Activated CD4-positive, alpha-beta T cell treated with anti-CD3 and anti-CD28 coated beads for 36 hours (primary cell): ENCODE results near the gene TIGD1. TPM values are rescaled to one million over a fixed set of nuclear protein-coding genes. Genes with fewer than 3 reads are reported as not detected.
A peak's percentile ranks its signal among the peaks of the same experiment; 100 is the strongest.

Experiments used
- ATAC-seq: fragments of 200-7000 bp; cut with Tn5 transposase; one replicate; pipeline ENCODE4 v1.10.0; 2021; ENCODE audit warnings: mild to moderate bottlenecking, moderate library complexity
- CTCF ChIA-PET: fragments of 350-600 bp; sonication (Branson Sonifier 250); formaldehyde crosslinking; loops from one replicate; lab custom pipeline; 2021; ENCODE audit warnings: antibody characterized with exemption; lab: Charles Lee
- POLR2A ChIA-PET: fragments of 350-600 bp; sonication (Branson Sonifier 250); formaldehyde crosslinking; loops from one replicate; lab custom pipeline; 2021; ENCODE audit warnings: antibody characterized with exemption, inconsistent platforms; lab: Charles Lee
- DNase-seq: peaks from one replicate; pipeline ENCODE4 v3.0.0-alpha.2; 2020
- H3K27ac Mint-ChIP-seq: one replicate; pipeline ENCODE4 v1.8.0; 2021; ENCODE audit warnings: mixed read lengths
- H3K27me3 Mint-ChIP-seq: one replicate; pipeline ENCODE4 v1.8.0; 2021; ENCODE audit warnings: mixed read lengths
- H3K36me3 Mint-ChIP-seq: one replicate; pipeline ENCODE4 v1.8.0; 2021; ENCODE audit warnings: low read depth, mixed read lengths
- H3K4me1 Mint-ChIP-seq: one replicate; pipeline ENCODE4 v1.8.0; 2021; ENCODE audit warnings: mixed read lengths
- H3K4me3 Mint-ChIP-seq: one replicate; pipeline ENCODE4 v1.8.0; 2021; ENCODE audit warnings: mild to moderate bottlenecking, moderate library complexity, mixed read lengths
- H3K9me3 Mint-ChIP-seq: one replicate; pipeline ENCODE4 v1.8.0; 2021; ENCODE audit warnings: low read depth, mixed read lengths
- intact Hi-C, 2 experiments: fragments of 100-400 bp; cut with DNase I in 1 of 2; cut with micrococcal nuclease in 1 of 2; formaldehyde crosslinking; loops; one replicate each; pipeline versions ENCODE4 v1.14.2 to v1.15.1; 2022 to 2024; cut with DNase I, micrococcal nuclease
- total RNA-seq, 2 experiments: library from RNA; stranded (reverse); gene quantifications; one replicate each; pipeline ENCODE4 v1.2.3, GENCODE V29; 2021

The TIGD1 gene
- total RNA-seq, result 1 to 10 TPM; 7.6 to 7.9 TPM

DNA sequence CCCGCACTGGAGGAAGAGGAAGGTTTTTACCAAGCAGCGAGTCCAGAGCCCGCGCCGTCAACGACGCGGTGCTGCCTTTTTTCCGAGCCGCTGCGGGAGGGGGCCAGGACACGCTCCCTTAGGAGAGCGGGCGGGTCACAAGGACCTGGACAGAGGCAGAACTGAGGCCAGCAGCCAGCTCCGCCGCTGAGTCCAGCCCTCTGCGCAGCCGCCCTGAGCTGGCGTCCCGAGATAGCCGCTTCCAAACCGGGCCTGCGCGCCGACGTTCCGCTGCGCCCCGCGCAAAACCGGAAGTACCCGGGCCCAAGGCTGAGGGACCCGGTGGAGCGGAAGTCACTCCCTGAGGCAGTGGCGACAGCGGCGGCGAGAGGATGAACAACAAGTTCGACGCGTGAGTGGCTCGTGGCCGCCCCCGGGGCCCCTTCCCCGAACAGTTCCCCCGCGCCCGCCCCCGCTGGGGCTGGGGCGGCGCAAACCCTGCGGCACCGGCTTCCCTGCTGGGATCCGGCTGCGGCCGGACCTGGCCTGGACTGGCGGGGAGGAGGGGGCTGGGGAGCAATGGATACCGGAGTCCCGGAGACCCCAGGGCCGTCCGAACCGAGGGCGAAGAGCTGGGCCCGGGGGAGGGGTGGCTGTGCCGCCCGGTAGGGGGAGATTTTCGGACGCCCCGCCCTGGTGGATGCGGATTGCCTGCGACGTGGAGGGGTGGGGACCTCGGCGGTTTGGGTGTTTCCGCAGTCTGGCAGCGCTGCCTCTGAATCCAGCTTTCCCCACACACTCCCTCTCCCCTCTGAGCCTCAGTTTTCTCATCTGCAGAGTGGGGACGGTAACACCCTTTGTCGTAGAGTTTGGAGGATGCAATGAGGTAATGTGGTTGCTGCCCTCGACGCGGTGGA, at the start of gene TIGD1, which contains the start of gene EIF4E2:
TIGD1 (minus strand) TSS at position 204 of the 896 bp plus-strand sequence. CDS start 675 bp downstream, outside the sequence.
EIF4E2 (plus strand) TSS at position 336 of the 896 bp plus-strand sequence; CDS start at position 372, 36 bp downstream.
- H3K36me3 Mint-ChIP-seq, result peaks cover 34% of the 10 kb centered on the region
- intact Hi-C loops, result loop anchor here (1.0 to 5.0 kb wide), 12 partner anchors 56 to 1036 kb away; partner anchors contain the start of genes ATG16L1 (in 2 of the 2), GIGYF2 (in 2 of the 2), DGKD (in 1 of the 2) and DIS3L2 (in 1 of the 2)
- H3K27ac Mint-ChIP-seq, result peak within 1 kb of the TSS; percentile 100
- H3K27me3 Mint-ChIP-seq, result no peaks in the 10 kb centered on the region
- peaks cover 66% of the 10 kb centered on the region for H3K4me1 Mint-ChIP-seq
- DNase-seq (peak; percentile 96), ATAC-seq (peak; percentile 95)
- CTCF ChIA-PET, result interaction anchor here (1.4 kb wide), 1 partner anchor 29 kb away, joined by 4 read pairs; no protein-coding TSS in a partner anchor
- H3K4me3 Mint-ChIP-seq, result peak within 1 kb of the TSS; percentile 98
- POLR2A ChIA-PET, result interaction anchor here (0.6 to 1.4 kb wide), 2 partner anchors 530 to 860 kb away, joined by 3 read pairs; no protein-coding TSS in a partner anchor
- peaks cover 3% of the 10 kb centered on the region for H3K9me3 Mint-ChIP-seq

DNA sequence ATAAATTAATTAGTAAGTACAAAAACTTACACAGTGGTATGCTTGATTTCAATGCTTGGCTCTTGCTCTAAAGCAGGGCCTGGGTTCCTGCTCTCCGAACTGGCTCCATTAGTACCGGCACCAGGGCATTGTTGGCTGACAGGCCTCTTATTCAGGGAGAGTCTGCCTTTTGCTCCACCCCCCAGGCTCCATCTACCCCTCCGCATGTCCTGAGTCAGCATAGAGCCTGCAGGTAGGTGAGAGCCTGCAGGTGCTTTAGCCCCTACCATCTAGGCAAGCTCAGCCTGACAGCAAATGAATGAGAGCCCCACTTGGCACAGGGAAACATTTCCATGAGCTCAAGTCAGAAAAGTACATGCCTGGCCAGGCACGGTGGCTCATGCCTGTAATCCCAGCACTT, 47.9 kb upstream of the TIGD1 start:
- intact Hi-C loops, result no loop called here
- no peak for ATAC-seq

DNA sequence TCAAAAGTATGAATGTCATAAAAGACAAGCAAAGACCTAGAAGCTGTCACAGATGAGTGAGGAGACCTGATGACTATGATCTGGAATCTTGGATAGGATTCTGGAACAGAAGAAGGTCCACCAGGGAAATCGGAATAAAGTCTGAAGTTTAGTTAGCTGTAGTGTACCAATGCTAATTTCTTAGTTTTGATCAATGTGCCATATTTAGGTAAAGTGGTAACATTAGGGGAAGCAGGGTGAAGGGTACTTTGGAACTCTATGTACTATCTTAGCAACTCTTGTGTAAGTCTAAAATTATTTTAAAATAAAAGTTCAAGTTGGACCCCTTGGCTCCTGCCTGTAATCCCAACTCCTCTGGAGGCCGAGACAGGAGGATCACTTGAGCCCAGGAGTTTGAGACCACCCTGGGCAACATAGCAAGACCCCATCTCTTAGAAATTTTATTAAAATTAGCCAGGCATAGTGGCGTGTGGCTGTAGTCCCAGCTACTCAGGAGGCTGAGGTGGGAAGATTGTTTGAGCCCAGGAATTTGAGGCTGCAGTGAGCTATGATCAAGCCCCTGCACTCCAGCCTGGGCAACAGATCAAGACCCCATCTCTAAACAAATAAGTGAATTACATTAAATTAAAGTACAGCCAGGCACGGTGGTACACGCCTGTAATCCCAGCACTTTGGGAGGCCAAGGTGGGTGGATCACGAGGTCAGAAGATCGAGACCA, 47.2 kb upstream of the TIGD1 start:
- ChIA-PET CTCF (no interaction called here), POLR2A (no interaction called here)
- ATAC-seq (no peak), DNase-seq (no peak)
- Mint-ChIP-seq H3K27me3 (no peaks in the 10 kb centered on the region), H3K4me3 (no peak overlapping the region), H3K4me1 (peaks cover 8% of the 10 kb centered on the region), H3K27ac (no peak overlapping the region), H3K36me3 (no peaks in the 10 kb centered on the region), H3K9me3 (peaks cover 4% of the 10 kb centered on the region)
- intact Hi-C loops, result no loop called here

More for the DNA sequence above, 47.9 kb upstream of the TIGD1 start:
- H3K27me3 Mint-ChIP-seq, result no peaks in the 10 kb centered on the region
- H3K4me1 Mint-ChIP-seq, result peaks cover 2% of the 10 kb centered on the region
- ChIA-PET CTCF (no interaction called here), POLR2A (no interaction called here)
- H3K27ac Mint-ChIP-seq, result no peak overlapping the region
- H3K9me3 Mint-ChIP-seq, result peaks cover 4% of the 10 kb centered on the region
- DNase-seq, result no peak
- H3K4me3 Mint-ChIP-seq, result no peak overlapping the region
- H3K36me3 Mint-ChIP-seq, result no peaks in the 10 kb centered on the region

DNA sequence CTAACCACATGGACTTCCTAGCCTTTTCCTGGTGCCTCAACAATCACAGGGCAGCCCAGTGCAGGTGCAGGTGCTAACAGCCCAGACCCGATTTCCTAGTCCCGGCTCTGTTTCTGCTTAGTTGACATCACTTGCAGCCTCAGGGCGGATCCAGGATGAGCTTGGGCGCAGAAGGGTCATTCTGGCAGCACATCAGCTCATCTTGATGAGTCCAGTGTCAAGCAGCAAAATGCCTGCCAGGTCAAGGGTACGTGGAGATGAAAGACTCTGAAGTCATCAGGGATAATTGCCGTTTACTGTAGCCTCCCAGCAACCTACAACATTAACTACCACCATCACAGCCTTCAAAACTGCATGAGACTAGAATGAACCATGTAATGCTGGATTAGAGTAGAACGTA, 43.6 kb upstream of the TIGD1 start:
- no peak overlapping the region for H3K27ac Mint-ChIP-seq
- peaks cover 4% of the 10 kb centered on the region for H3K9me3 Mint-ChIP-seq
- H3K4me1 Mint-ChIP-seq, result peaks cover 8% of the 10 kb centered on the region
- H3K36me3 Mint-ChIP-seq, result no peaks in the 10 kb centered on the region
- POLR2A ChIA-PET, result no interaction called here
- intact Hi-C loops, result no loop called here
- ATAC-seq (no peak), DNase-seq (no peak)
- CTCF ChIA-PET, result no interaction called here
- no peaks in the 10 kb centered on the region for H3K27me3 Mint-ChIP-seq
- no peak overlapping the region for H3K4me3 Mint-ChIP-seq

DNA sequence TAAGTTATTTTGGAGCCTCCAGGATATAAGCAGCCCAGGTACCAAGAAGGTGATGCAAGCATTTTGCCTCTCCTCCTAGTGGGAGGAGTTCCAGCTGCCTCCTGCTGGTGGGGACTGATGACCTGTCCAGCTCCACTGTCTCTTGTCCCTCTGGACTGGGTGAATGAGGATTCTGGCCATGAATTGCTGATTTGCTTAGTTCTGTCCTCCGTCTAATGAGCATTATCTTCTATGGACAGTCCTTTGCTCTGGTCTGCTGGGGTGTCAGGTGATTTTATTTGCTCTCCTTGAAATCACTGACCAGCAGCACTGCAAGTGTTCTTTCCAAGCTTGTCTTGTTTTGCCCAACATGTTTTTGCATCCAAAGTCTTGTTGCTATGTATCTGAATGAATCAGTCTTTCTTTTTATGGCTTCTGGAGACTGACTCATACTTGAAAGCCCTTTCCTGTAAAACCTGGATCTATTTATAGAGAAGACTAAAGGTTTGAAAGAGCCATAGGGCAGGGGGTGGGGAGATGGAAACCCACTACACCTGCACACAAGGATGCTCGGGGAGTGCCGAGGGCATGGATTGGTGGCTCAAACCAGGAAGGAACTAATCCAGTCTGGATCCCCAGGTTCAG, 42.5 kb upstream of the TIGD1 start:
- intact Hi-C loops, result no loop called here
- Mint-ChIP-seq H3K4me1 (peaks cover 8% of the 10 kb centered on the region), H3K9me3 (peaks cover 4% of the 10 kb centered on the region), H3K27me3 (no peaks in the 10 kb centered on the region), H3K4me3 (no peak overlapping the region), H3K27ac (peak overlapping the region; percentile 56), H3K36me3 (no peaks in the 10 kb centered on the region)
- POLR2A ChIA-PET, result no interaction called here
- ATAC-seq (peak; percentile 91), DNase-seq (peak; percentile 20)
- CTCF ChIA-PET, result interaction anchor here (2.0 kb wide), 1 partner anchor 12 kb away, joined by 7 read pairs; no protein-coding TSS in a partner anchor

DNA sequence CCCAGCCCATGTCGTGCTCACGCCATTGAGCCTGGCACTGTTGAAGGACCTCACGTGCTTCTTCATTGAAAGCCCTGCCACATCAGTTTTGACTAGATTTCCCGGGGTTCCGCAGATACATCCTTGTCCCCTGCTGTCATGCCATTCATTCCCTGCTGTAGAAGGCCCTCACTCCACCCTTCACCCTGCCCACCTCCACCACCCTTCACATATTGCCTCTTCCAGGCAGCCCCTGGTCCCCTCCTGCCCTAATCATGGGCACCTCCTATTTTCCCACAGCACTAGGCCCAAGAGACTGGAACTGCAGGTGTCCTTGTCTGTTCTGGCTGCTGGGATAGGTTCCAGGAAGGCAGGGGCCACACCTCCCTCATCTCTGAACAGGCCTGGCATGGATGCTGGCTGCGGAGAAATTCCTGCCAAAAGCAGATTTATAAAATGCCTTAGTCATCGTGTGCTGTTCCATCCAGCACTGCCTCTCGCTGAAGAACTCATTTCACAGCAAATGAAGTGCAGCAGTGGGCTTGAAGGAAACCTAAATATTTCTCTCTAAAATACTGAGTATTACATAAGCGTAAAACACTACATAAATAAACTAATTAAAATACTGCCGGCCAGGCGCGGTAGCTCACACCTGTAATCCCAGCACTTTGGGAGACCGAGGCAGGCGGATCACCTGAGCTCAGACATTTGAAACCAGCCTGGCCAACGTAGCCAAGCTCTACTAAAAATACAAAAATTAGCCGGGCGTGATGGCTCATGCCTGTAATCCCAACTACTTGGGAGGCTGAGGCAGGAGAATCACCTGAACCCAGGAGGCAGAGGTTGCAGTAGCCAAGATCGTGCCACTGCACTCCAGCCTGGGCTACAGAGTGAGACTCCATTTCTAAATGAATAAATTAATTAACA, 38.6 kb upstream of the TIGD1 start:
- Mint-ChIP-seq H3K36me3 (peaks cover 3% of the 10 kb centered on the region), H3K27me3 (no peaks in the 10 kb centered on the region), H3K27ac (no peak overlapping the region), H3K4me1 (peaks cover 8% of the 10 kb centered on the region), H3K4me3 (no peak overlapping the region), H3K9me3 (no peaks in the 10 kb centered on the region)
- ChIA-PET POLR2A (no interaction called here), CTCF (interaction anchor here (0.6 kb wide), 1 partner anchor 16 kb away, joined by 3 read pairs; no protein-coding TSS in a partner anchor)
- DNase-seq, result no peak
- intact Hi-C loops, result no loop called here
- no peak for ATAC-seq

DNA sequence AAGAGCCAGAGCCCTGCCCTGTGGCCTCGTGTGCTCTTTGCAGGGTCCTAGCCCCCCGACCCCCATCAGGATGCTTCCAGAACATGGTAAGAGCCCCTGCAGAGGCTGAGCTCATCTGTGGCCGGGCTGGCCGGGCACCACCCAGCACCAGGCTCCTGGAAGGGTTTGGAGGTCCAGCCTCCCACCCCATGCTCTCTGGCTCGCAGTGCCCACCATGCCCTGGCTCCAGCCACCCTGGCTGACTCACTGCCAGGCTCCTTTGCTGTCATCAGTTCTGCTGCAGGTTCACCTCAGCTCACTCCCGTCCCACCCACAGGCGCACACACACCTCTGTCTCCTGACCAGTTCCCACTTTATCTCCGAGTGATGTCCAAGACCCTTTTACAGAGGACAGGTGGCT, 37.7 kb upstream of the TIGD1 start:
- Mint-ChIP-seq H3K27me3 (no peaks in the 10 kb centered on the region), H3K36me3 (peaks cover 12% of the 10 kb centered on the region), H3K27ac (no peak overlapping the region), H3K4me3 (no peak overlapping the region), H3K9me3 (peaks cover 4% of the 10 kb centered on the region), H3K4me1 (peaks cover 3% of the 10 kb centered on the region)
- ATAC-seq (no peak), DNase-seq (no peak)
- ChIA-PET CTCF (no interaction called here), POLR2A (no interaction called here)
- intact Hi-C loops, result no loop called here

DNA sequence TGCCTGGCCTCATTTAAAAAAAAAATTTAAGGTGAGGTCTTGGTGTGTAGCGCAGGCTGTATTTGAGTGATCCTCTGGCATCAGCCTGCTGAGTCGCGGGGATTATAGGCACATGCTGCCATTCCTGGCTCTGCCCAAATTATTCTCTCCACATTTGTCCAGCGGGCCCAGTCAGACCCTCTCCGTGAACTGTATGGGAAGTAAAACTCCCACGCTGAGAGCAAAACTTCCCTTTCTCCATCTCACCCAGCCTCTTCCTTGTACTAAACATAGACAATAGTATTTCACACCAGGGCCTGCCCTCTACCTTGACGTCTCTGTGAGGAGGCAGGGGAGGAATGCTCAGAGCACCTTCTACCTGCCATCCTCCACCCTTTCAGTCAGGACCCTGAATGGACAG, 37.2 kb upstream of the TIGD1 start:
- H3K36me3 Mint-ChIP-seq, result peaks cover 17% of the 10 kb centered on the region
- no peaks in the 10 kb centered on the region for H3K4me1 Mint-ChIP-seq
- ChIA-PET POLR2A (no interaction called here), CTCF (no interaction called here)
- no peak overlapping the region for H3K4me3 Mint-ChIP-seq
- DNase-seq (no peak), ATAC-seq (no peak)
- peaks cover 4% of the 10 kb centered on the region for H3K9me3 Mint-ChIP-seq
- no peak overlapping the region for H3K27ac Mint-ChIP-seq
- intact Hi-C loops, result no loop called here
- H3K27me3 Mint-ChIP-seq, result no peaks in the 10 kb centered on the region

DNA sequence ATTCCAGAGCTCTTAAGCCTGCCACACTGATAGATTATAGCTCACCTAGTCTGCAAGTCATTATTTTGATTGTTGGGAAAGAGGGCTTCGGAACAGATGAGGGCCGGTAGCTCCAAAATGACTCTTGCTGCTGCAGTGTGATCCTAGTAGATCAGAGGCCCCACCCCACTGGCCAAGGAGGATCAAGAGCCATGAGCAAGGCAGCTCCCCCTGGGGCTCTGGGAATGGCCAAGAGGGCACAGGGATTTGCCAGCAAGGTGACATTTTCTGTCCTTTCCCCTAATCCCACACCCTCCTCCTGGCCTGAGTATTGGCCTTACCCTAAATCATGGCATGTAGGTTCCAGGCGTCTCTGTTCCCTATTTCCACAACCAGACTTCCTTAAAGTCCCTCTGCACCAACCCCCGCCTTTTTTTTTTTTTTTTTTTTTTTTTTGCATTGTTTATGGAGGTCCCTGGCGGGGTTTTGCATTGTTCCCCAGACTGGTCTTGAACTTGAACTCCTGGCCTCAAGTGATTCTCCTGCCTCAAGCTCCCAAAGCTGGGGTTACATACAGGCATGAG, 36.7 kb upstream of the TIGD1 start:
- POLR2A ChIA-PET, result no interaction called here
- no peaks in the 10 kb centered on the region for H3K27me3 Mint-ChIP-seq

DNA sequence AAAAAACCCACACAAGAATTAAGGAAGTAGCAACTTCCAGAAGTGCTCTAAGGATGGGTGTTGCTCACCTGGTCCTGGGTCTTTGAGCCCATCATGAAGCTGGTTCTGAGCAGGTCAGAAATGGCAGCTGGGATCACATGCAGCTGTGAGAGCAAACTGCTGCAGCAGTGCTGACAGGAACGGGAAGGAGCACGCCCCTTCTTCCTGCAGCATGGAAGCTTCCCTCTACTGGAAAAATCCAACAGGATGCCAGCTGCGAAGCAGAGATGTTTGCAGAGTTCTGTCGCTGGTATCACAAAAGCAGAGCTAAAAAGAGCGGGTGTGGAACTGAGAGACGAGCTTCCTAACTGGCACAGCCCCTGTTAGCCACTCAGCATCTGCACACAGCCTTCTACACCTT, 33.9 kb upstream of the TIGD1 start:
- no peak overlapping the region for H3K27ac Mint-ChIP-seq
- H3K27me3 Mint-ChIP-seq, result no peaks in the 10 kb centered on the region
- H3K9me3 Mint-ChIP-seq, result peaks cover 4% of the 10 kb centered on the region
- ChIA-PET CTCF (interaction anchor here (2.4 kb wide), 1 partner anchor 15 kb away, joined by 8 read pairs; no protein-coding TSS in a partner anchor), POLR2A (no interaction called here)
- H3K4me3 Mint-ChIP-seq, result no peak overlapping the region
- peaks cover 8% of the 10 kb centered on the region for H3K4me1 Mint-ChIP-seq
- DNase-seq, result no peak
- intact Hi-C loops, result no loop called here
- ATAC-seq, result no peak
- H3K36me3 Mint-ChIP-seq, result peaks cover 39% of the 10 kb centered on the region

More for the DNA sequence above, 36.7 kb upstream of the TIGD1 start:
- H3K4me1 Mint-ChIP-seq, result no peaks in the 10 kb centered on the region
- H3K9me3 Mint-ChIP-seq, result peaks cover 4% of the 10 kb centered on the region
- intact Hi-C loops, result no loop called here
- no peak for DNase-seq
- H3K36me3 Mint-ChIP-seq, result peaks cover 21% of the 10 kb centered on the region
- no peak for ATAC-seq
- H3K4me3 Mint-ChIP-seq, result no peak overlapping the region
- H3K27ac Mint-ChIP-seq, result no peak overlapping the region
- CTCF ChIA-PET, result no interaction called here
